Tibial nerve (tissue), 4 donors: ENCODE data around the gene NELFA.

ENCODE experiments used
- CTCF ChIP-seq, 5 experiments: fragments of 200-600 bp in 3 of 5; fragments of 450-650 bp in 2 of 5; sonication (generic) in 3 of 5; IDR thresholded peaks; one replicate each; pipeline ENCODE4 v1.5.1; 2016 to 2019; ENCODE audit warnings: antibody characterized with exemption in 5 of 5, mild to moderate bottlenecking in 3 of 5, moderate library complexity in 2 of 5
- EP300 ChIP-seq, 2 donors: sonication (generic); formaldehyde crosslinking; IDR thresholded peaks; one replicate each; pipeline ENCODE4 v1.6.1; 2017; ENCODE audit warnings: antibody characterized with exemption in 2 of 2, mild to moderate bottlenecking in 1 of 2
- POLR2A ChIP-seq, 2 donors: fragments of 450-650 bp; IDR thresholded peaks; one replicate each; pipeline ENCODE4 v1.6.1; 2017; ENCODE audit warnings: antibody characterized with exemption in 2 of 2, mild to moderate bottlenecking in 2 of 2, moderate library complexity in 2 of 2

- no peak for TF ChIP-seq CTCF (IDR thresholded peaks at IDR 0.05)
- no peak for TF ChIP-seq POLR2A (IDR thresholded peaks at IDR 0.05)
- TF ChIP-seq EP300 (IDR thresholded peaks at IDR 0.05), result no peak
Measured at GRCh38 chr4:1982124-1983052, 26.4 kb downstream of the NELFA start.
